Peyer's patch (tissue), 4 donors: ENCODE data around the gene AFMID. TPM values are rescaled to one million over a fixed set of nuclear protein-coding genes. Genes with fewer than 3 reads are reported as not detected.

Source experiments
- DNase-seq, 3 donors: peaks; one replicate each; pipeline ENCODE4 v3.0.0-alpha.2; 2017 to 2019
- H3K27ac ChIP-seq, 4 donors: fragments of 200-600 bp; sonication (generic); one replicate each; pipeline ENCODE4 v1.5.1; 2016 to 2019
- H3K27me3 ChIP-seq, 2 donors: fragments of 200-600 bp; sonication (generic); one replicate each; pipeline ENCODE4 v1.5.1; 2019
- H3K36me3 ChIP-seq, 3 donors: fragments of 200-600 bp; sonication (generic); one replicate each; pipeline ENCODE4 v1.5.1; 2016 to 2019
- H3K4me1 ChIP-seq, 4 donors: fragments of 200-600 bp; sonication (generic); one replicate each; pipeline ENCODE4 v1.5.1; 2016 to 2019
- H3K4me3 ChIP-seq, 4 donors: fragments of 200-600 bp; sonication (generic); 1 replicate in 3 of 4; 2 replicates in 1 of 4; pipeline ENCODE4 v1.5.1; 2016 to 2019; ENCODE audit warnings: mild to moderate bottlenecking in 1 of 4
- H3K9me3 ChIP-seq, 4 donors: fragments of 200-600 bp; sonication (generic); one replicate each; pipeline ENCODE4 v1.5.1; 2016 to 2019; ENCODE audit warnings: mild to moderate bottlenecking in 1 of 4
- CTCF ChIP-seq, 6 experiments: fragments of 450-650 bp in 4 of 6; fragments of 200-600 bp in 2 of 6; sonication (generic) in 1 of 6; IDR thresholded peaks; one replicate each; pipeline ENCODE4 v1.5.1; 2017 to 2019; ENCODE audit warnings: antibody characterized with exemption in 6 of 6, mild to moderate bottlenecking in 3 of 6, moderate library complexity in 1 of 6
- POLR2A ChIP-seq, 2 donors: fragments of 450-650 bp; IDR thresholded peaks; one replicate each; pipeline ENCODE4 v1.5.1; 2017; ENCODE audit warnings: antibody characterized with exemption in 2 of 2, mild to moderate bottlenecking in 2 of 2, moderate library complexity in 2 of 2
- total RNA-seq, 4 donors: library from RNA; depleted of rRNA; stranded (reverse); fragments of >200 nt; gene quantifications; one replicate each; pipeline ENCODE4 v1.1.0, GENCODE V29; 2016

AFMID gene
- total RNA-seq, 4 donors from 2014 or later: 28.2 to 98.2 (median 51.7) TPM

GRCh38 chr17:78236362-78237127 lies 49.4 kb downstream of the AFMID start:
- peaks cover 0 to 8% of the 10 kb centered on the region in 2 donors for H3K27me3 ChIP-seq
- no peak for DNase-seq
- no peaks in the 10 kb centered on the region for H3K36me3 ChIP-seq
- no peak overlapping the region for H3K4me3 ChIP-seq
- peaks cover 0 to 7% (median 3%) of the 10 kb centered on the region in 4 donors for H3K4me1 ChIP-seq
- H3K9me3 ChIP-seq: no peaks in the 10 kb centered on the region
- H3K27ac ChIP-seq: no peak overlapping the region
- TF ChIP-seq POLR2A (IDR thresholded peaks at IDR 0.05) (no peak), CTCF (IDR thresholded peaks at IDR 0.05) (no peak)

- no peak for TF ChIP-seq POLR2A (IDR thresholded peaks at IDR 0.05)
- no peak for TF ChIP-seq CTCF (IDR thresholded peaks at IDR 0.05)
- H3K27ac ChIP-seq: no peak overlapping the region
- no peaks in the 10 kb centered on the region for H3K4me1 ChIP-seq
These were observed 50.3 kb downstream of the AFMID start for GRCh38 chr17:78237401-78238012.

GRCh38 chr17:78238823-78239488 lies 51.8 kb downstream of the AFMID start:
- no peak for DNase-seq
- no peaks in the 10 kb centered on the region for H3K4me1 ChIP-seq
- H3K27ac ChIP-seq: no peak overlapping the region
- H3K27me3 ChIP-seq: no peaks in the 10 kb centered on the region
- TF ChIP-seq POLR2A (IDR thresholded peaks at IDR 0.05) (no peak), CTCF (IDR thresholded peaks at IDR 0.05) (no peak)
- H3K9me3 ChIP-seq: no peaks in the 10 kb centered on the region
- H3K36me3 ChIP-seq: no peaks in the 10 kb centered on the region
- H3K4me3 ChIP-seq: no peak overlapping the region

More at GRCh38 chr17:78237401-78238012, 50.3 kb downstream of the AFMID start:
- no peak for DNase-seq
- Histone ChIP-seq H3K9me3 (no peaks in the 10 kb centered on the region), H3K27me3 (peaks cover 0 to under 1% of the 10 kb centered on the region in 2 donors), H3K4me3 (no peak overlapping the region), H3K36me3 (no peaks in the 10 kb centered on the region)

- Histone ChIP-seq H3K4me3 (no peak overlapping the region), H3K27ac (no peak overlapping the region), H3K27me3 (no peaks in the 10 kb centered on the region), H3K4me1 (no peaks in the 10 kb centered on the region), H3K9me3 (no peaks in the 10 kb centered on the region), H3K36me3 (no peaks in the 10 kb centered on the region)
- peak in 1 of 3 donors; percentile 50 for DNase-seq
- TF ChIP-seq CTCF (IDR thresholded peaks at IDR 0.05) (no peak), POLR2A (IDR thresholded peaks at IDR 0.05) (no peak)
These were observed 52.3 kb downstream of the AFMID start for GRCh38 chr17:78239489-78239931.

GRCh38 chr17:78240012-78240655 lies 53.0 kb downstream of the AFMID start:
- no peak for TF ChIP-seq POLR2A (IDR thresholded peaks at IDR 0.05)
- no peak for TF ChIP-seq CTCF (IDR thresholded peaks at IDR 0.05)

More at GRCh38 chr17:78240012-78240655, 53.0 kb downstream of the AFMID start:
- Histone ChIP-seq H3K4me3 (no peak overlapping the region), H3K27ac (no peak overlapping the region), H3K4me1 (no peaks in the 10 kb centered on the region), H3K36me3 (no peaks in the 10 kb centered on the region), H3K9me3 (no peaks in the 10 kb centered on the region), H3K27me3 (no peaks in the 10 kb centered on the region)
- no peak for DNase-seq
